Body of pancreas (tissue), 4 donors: ENCODE data around the gene FASTK.

Source experiments
- CTCF ChIP-seq, 7 experiments: fragments of 450-650 bp in 4 of 7; fragments of 200-600 bp in 3 of 7; sonication (generic) in 3 of 7; IDR thresholded peaks; one replicate each; pipeline ENCODE4 v1.5.1; 2016 to 2019; ENCODE audit warnings: antibody characterized with exemption in 7 of 7
- POLR2A ChIP-seq, 3 donors: fragments of 450-650 bp; IDR thresholded peaks; one replicate each; pipeline ENCODE4 v1.6.1; 2016; ENCODE audit warnings: antibody characterized with exemption in 3 of 3, mild to moderate bottlenecking in 2 of 3

DNA sequence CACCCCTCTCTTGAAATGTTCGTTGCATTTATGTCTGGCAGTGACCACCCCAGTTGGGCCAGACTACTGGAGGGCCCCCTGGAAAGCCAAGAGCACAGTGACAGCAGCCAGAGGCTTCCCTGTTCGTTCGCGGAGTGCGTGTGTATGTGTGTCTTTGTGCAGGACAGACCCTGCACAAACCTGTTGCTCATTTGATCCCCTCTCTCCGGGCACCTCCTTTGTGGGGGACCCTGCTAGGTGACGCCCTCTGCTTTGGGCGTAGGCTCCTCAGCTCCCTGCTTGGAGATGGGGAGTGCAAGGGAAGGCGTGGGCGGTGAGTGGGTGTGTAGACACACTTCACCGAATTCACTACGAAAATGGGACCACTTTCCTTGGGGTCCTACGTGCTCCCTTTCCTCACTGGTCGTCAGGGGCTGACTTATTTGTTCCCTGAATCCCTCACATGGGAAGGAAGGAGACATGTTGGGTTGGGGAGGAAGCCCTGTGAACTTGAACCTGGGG is 44.3 kb upstream of the FASTK start:
- no peak for TF ChIP-seq CTCF (IDR thresholded peaks at IDR 0.05)
- no peak for TF ChIP-seq POLR2A (IDR thresholded peaks at IDR 0.05)
